ENCODE measurements around the gene KLK5.
"Not testable (repeated sequence)": the region's sequence is repeated elsewhere in the genome, so short reads cannot be mapped to it uniquely, and the experiment has no call there.

The KLK5 gene

DNA sequence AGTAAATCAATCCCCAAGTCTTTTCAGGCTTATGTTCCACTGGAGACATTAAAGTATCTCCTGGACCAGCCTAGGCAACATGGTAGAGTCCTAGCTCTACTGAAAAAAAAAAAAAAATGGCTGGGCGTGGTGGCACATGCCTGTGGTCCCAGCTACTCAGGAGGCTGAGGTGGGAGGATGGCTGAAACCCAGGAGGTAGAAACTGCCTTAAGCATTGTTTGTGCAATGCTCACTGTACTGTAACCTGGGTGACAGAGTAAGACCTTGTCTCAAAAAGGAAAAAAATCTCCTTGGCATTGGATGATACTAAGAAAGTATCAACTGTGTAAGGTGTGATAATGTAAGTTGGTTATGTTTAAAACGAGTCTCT, 39.8 kb upstream of the KLK5 start:
- Histone ChIP-seq H3K79me2 (ENCODE audit: insufficient read depth, low read depth) (no peaks in the 10 kb centered on the region), H3K27ac (no peak overlapping the region), H3K4me2 (no peak overlapping the region), H4K20me1 (ENCODE audit: insufficient read depth) (no peaks in the 10 kb centered on the region), H3K9ac (no peak overlapping the region), H3K36me3 (ENCODE audit: insufficient read depth) (no peaks in the 10 kb centered on the region), H2AFZ (ENCODE audit: low read depth) (no peak overlapping the region), H3K4me1 (ENCODE audit: low read depth, poor library complexity, severe bottlenecking) (no peaks in the 10 kb centered on the region), H3K27me3 (ENCODE audit: insufficient read depth, low read depth) (peaks cover 2% of the 10 kb centered on the region; the same call in 1 of the 2 replicates), H3K4me3 (IDR thresholded peaks at IDR 0.05; ENCODE audit: insufficient read depth, low read depth, low read length) (no peak overlapping the region)
- TF ChIP-seq, protein P1, sequence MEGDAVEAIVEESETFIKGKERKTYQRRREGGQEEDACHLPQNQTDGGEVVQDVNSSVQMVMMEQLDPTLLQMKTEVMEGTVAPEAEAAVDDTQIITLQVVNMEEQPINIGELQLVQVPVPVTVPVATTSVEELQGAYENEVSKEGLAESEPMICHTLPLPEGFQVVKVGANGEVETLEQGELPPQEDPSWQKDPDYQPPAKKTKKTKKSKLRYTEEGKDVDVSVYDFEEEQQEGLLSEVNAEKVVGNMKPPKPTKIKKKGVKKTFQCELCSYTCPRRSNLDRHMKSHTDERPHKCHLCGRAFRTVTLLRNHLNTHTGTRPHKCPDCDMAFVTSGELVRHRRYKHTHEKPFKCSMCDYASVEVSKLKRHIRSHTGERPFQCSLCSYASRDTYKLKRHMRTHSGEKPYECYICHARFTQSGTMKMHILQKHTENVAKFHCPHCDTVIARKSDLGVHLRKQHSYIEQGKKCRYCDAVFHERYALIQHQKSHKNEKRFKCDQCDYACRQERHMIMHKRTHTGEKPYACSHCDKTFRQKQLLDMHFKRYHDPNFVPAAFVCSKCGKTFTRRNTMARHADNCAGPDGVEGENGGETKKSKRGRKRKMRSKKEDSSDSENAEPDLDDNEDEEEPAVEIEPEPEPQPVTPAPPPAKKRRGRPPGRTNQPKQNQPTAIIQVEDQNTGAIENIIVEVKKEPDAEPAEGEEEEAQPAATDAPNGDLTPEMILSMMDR (conservative IDR thresholded peaks at IDR 0.05; ENCODE audit: low read depth, low read length), result no peak

DNA sequence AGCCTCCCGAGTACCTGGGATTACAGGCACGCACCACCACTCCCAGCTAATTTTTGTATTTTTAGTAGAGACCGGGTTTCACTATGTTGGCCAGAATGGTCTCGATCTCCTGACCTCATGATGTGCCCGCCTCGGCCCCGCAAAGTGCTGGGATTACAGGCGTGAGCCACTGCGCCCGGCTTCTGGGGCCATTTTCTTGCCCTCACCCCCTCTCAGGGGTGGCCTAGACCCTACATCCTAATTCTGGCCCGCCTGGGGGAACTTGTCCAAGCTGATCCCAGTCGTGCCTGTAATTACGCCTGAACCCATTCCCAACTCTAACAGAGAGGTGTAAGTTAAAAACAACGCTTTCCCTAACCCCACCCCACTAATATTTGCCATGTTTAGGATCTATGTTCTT, 31.6 kb upstream of the KLK5 start:
- H3K36me3 ChIP-seq (ENCODE audit: insufficient read depth); H3K4me1 ChIP-seq (ENCODE audit: low read depth, poor library complexity, severe bottlenecking); H3K9ac ChIP-seq; H3K27me3 ChIP-seq (ENCODE audit: insufficient read depth, low read depth); H3K27ac ChIP-seq; H3K4me3 ChIP-seq (IDR thresholded peaks at IDR 0.05; ENCODE audit: insufficient read depth, low read depth, low read length); H3K79me2 ChIP-seq (ENCODE audit: insufficient read depth, low read depth); H2AFZ ChIP-seq (ENCODE audit: low read depth); H3K4me2 ChIP-seq; H4K20me1 ChIP-seq (ENCODE audit: insufficient read depth): not testable (repeated sequence)

DNA sequence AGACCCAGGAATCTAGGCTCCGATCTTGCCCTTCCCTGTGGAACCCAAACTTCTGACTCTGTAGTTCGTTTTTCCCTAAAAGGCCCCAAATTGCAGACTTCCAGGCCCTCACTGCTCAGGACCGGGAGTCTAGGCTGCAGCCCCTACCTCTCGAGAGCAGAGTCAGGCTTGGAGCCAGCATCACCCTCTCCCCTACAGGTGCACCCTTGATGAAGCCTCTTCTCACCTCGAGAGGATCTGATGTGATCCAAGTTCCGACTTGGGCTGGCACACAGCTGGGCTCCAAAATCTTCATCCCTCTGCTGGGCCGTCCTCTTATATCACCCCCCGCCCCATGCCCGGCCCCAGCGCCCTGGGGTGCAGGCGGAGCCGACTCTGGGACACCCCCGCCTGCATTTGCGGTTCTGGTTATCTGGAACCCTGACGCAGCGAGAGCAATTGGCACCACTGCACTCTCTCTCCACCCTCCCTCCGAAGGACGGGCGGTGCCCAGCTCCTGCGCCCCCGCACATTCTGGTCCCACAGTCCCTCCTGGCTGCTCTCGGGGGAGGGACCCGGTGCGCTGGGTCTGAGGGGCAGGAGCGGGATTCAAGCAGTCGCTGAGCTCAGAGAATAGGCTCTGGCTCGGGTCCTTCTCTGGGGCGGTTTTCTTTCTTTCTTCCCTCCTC, 30.9 kb upstream of the KLK5 start, which contains the start of gene KLK7:
Gene KLK7 (minus strand): TSS at position 293 of the 668 bp plus-strand sequence. CDS start 1,518 bp downstream, outside the sequence.
- Histone ChIP-seq H3K4me1 (ENCODE audit: low read depth, poor library complexity, severe bottlenecking) (no peaks in the 10 kb centered on the region), H3K9ac (no peak within 1 kb of the TSS), H2AFZ (ENCODE audit: low read depth) (no peak within 1 kb of the TSS), H3K27me3 (ENCODE audit: insufficient read depth, low read depth) (no peaks in the 10 kb centered on the region; the same call in 1 of the 2 replicates), H3K79me2 (ENCODE audit: insufficient read depth, low read depth) (no peaks in the 10 kb centered on the region), H3K4me3 (IDR thresholded peaks at IDR 0.05; ENCODE audit: insufficient read depth, low read depth, low read length) (no peak within 1 kb of the TSS), H4K20me1 (ENCODE audit: insufficient read depth) (no peaks in the 10 kb centered on the region), H3K36me3 (ENCODE audit: insufficient read depth) (no peaks in the 10 kb centered on the region), H3K27ac (no peak within 1 kb of the TSS), H3K4me2 (no peak within 1 kb of the TSS)
- TF ChIP-seq, protein P1 (conservative IDR thresholded peaks at IDR 0.05; ENCODE audit: low read depth, low read length), result no peak

DNA sequence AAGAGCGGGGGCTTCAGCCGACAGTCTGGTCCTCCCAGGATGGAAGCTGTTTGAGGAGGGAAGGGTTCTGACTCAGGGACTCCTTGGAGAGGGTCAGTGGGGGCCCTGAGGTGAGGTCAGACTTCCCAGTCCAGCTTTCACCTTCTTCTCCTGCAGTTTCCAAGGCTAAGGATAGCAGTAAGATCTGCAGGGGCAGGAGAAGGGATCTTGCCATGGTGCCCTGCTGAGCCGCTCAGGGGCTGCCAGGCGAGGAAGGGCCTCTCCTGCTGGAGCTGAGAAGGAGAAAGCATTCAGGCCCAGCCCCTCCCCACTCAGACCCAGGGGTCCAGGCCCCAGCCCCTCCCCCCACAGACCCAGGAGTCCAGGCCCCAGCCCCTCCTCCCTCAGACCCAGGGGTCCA, 29.3 kb upstream of the KLK5 start:
- H3K27ac ChIP-seq, result no peak overlapping the region
- H2AFZ ChIP-seq (ENCODE audit: low read depth), result no peak overlapping the region
- no peaks in the 10 kb centered on the region for H3K36me3 ChIP-seq (ENCODE audit: insufficient read depth)
- no peak overlapping the region for H3K4me2 ChIP-seq
- no peaks in the 10 kb centered on the region for H4K20me1 ChIP-seq (ENCODE audit: insufficient read depth)
- no peak overlapping the region for H3K4me3 ChIP-seq (IDR thresholded peaks at IDR 0.05; ENCODE audit: insufficient read depth, low read depth, low read length)
- TF ChIP-seq, protein P1 (conservative IDR thresholded peaks at IDR 0.05; ENCODE audit: low read depth, low read length), result no peak
- no peaks in the 10 kb centered on the region for H3K27me3 ChIP-seq (ENCODE audit: insufficient read depth, low read depth)
- H3K79me2 ChIP-seq (ENCODE audit: insufficient read depth, low read depth), result no peaks in the 10 kb centered on the region
- no peak overlapping the region for H3K9ac ChIP-seq
- no peaks in the 10 kb centered on the region for H3K4me1 ChIP-seq (ENCODE audit: low read depth, poor library complexity, severe bottlenecking)

DNA sequence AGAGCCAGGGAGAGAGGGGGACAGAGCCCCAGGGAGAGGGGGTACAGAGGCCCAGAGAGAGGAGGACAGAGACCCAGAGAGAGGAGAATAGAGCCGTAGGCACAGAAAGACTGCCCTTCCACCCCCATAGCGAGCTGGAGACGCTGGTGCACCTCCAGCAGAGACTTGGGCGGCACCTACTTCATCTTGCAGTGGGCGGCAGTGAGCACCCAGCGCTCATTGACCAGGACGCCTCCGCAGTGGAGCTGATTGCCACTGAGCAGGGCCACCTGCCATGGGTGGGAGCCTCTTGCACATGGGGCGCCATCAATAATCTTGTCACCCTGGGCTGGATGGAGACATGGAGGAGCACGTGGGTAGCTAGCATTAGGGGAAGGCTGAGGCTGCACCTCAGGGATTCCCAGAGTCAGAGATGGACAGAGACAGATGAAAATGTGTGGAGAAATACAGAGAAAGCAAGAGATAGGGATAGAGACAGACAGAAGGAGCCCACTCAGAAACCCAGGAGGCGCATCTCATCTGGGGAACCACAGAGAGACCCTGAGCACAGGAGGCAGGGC, 28.8 kb upstream of the KLK5 start:
- Histone ChIP-seq H3K4me1 (ENCODE audit: low read depth, poor library complexity, severe bottlenecking) (no peaks in the 10 kb centered on the region), H3K36me3 (ENCODE audit: insufficient read depth) (no peaks in the 10 kb centered on the region), H3K27me3 (ENCODE audit: insufficient read depth, low read depth) (no peaks in the 10 kb centered on the region), H3K79me2 (ENCODE audit: insufficient read depth, low read depth) (no peaks in the 10 kb centered on the region), H3K4me3 (IDR thresholded peaks at IDR 0.05; ENCODE audit: insufficient read depth, low read depth, low read length) (no peak overlapping the region), H3K27ac (no peak overlapping the region), H4K20me1 (ENCODE audit: insufficient read depth) (no peaks in the 10 kb centered on the region), H3K4me2 (no peak overlapping the region), H2AFZ (ENCODE audit: low read depth) (no peak overlapping the region), H3K9ac (no peak overlapping the region)
- TF ChIP-seq, protein P1 (conservative IDR thresholded peaks at IDR 0.05; ENCODE audit: low read depth, low read length), result no peak

All from KMS-11 (cell line).